Epithelial cell of esophagus (primary cell): Measurements from ENCODE around the gene HEBP1.

Experiments used
- DNase-seq: peaks from one replicate; pipeline ENCODE4 v3.0.0; 2010; ENCODE audit warnings: low read depth
- H3K4me3 ChIP-seq: 2 replicates; pipeline ENCODE4 v1.5.1; 2011; ENCODE audit warnings: mild to moderate bottlenecking, low read length, control low read depth
- CTCF ChIP-seq: IDR thresholded peaks from 2 replicates; pipeline ENCODE4 v1.5.1; 2011; ENCODE audit warnings: low read depth, mild to moderate bottlenecking, low read length, control low read depth, inconsistent platforms; ENCODE audit not compliant: insufficient read depth; ENCODE audit errors: missing control alignments

The HEBP1 gene

DNA sequence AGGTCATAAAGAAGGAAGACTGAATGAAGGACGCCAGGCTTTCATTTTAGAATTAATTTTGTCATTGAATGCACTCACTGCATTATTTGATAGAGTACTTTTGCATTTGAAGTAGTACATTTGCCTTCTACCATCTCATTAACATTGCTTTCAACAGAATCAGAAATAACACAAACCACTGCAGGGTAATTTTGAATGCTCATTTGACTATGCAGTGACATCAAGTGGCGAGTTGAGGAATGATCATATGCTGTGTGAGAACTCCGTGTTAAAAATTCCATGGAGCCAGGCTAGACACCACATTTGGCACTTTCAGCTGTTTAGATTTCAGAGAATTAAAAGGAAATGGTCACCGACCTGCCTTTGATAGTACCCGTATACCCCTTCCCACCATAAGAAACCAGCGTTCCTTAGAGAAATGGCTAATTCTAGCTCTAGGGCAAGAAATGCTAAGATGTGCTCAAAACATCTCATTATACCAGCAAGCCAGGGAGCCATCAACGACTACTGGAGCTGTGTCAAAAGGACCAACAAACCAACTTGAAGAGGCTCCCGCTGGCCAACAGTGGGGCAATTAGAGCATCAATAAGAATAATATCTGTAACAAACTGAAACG, 16.5 kb downstream of the HEBP1 start:
- DNase-seq, result peak; percentile 63
- peak; percentile 78 for TF ChIP-seq CTCF

GRCh38 chr12:12982331-12982730, 17.7 kb downstream of the HEBP1 start:
- DNase-seq, result no peak
- H3K4me3 ChIP-seq, result no peak overlapping the region
- TF ChIP-seq CTCF, result no peak

More for the DNA sequence above, 16.5 kb downstream of the HEBP1 start:
- no peak overlapping the region for H3K4me3 ChIP-seq

- H3K4me3 ChIP-seq, result no peak overlapping the region
- no peak for TF ChIP-seq CTCF
- peak; percentile 64 for DNase-seq
These were observed 20.3 kb downstream of the HEBP1 start for GRCh38 chr12:12979731-12980259.

GRCh38 chr12:12979126-12979525, 20.9 kb downstream of the HEBP1 start:
- no peak for DNase-seq
- TF ChIP-seq CTCF, result no peak
- H3K4me3 ChIP-seq, result no peak overlapping the region

GRCh38 chr12:12977231-12977630, 22.8 kb downstream of the HEBP1 start:
- no peak overlapping the region for H3K4me3 ChIP-seq
- no peak for DNase-seq
- TF ChIP-seq CTCF, result no peak

- peak; percentile 93 for DNase-seq
- no peak overlapping the region for H3K4me3 ChIP-seq
- TF ChIP-seq CTCF, result no peak
These were observed 23.7 kb downstream of the HEBP1 start for GRCh38 chr12:12976366-12976765.

- no peak overlapping the region for H3K4me3 ChIP-seq
- TF ChIP-seq CTCF, result peak; percentile 56
- peak; percentile 52 for DNase-seq
These were observed 24.6 kb downstream of the HEBP1 start for GRCh38 chr12:12975322-12976077.
